Upper lobe of left lung (tissue), 6 donors: Measurements from ENCODE around the gene MILR1. TPM values are rescaled to one million over a fixed set of nuclear protein-coding genes. Genes with fewer than 3 reads are reported as not detected.

Source experiments
- ATAC-seq, 2 donors: fragments of 200-7000 bp; cut with Tn5 transposase; one replicate each; pipeline ENCODE4 v1.9.1; 2022; ENCODE audit warnings: mild to moderate bottlenecking in 2 of 2, moderate library complexity in 2 of 2; ENCODE audit not compliant: low FRiP score in 2 of 2
- DNase-seq, 2 donors: peaks; one replicate each; pipeline ENCODE4 v3.0.0-alpha.2; 2019 to 2020
- H3K27ac ChIP-seq, 4 donors: fragments of 200-600 bp; sonication (generic); one replicate each; pipeline ENCODE4 v1.5.1; 2016 to 2019
- H3K27me3 ChIP-seq, 4 donors: fragments of 200-600 bp; sonication (generic); one replicate each; pipeline ENCODE4 v1.5.1; 2017 to 2019
- H3K36me3 ChIP-seq, 4 donors: fragments of 200-600 bp; sonication (generic); one replicate each; pipeline ENCODE4 v1.5.1; 2016 to 2019
- H3K4me1 ChIP-seq, 4 donors: fragments of 200-600 bp; sonication (generic); one replicate each; pipeline ENCODE4 v1.5.1; 2018 to 2019
- H3K4me3 ChIP-seq, 4 donors: fragments of 200-600 bp; sonication (generic); one replicate each; pipeline ENCODE4 v1.5.1; 2017 to 2019; ENCODE audit warnings: mild to moderate bottlenecking in 2 of 4, moderate library complexity in 1 of 4
- H3K9me3 ChIP-seq, 4 donors: fragments of 200-600 bp; sonication (generic); one replicate each; pipeline ENCODE4 v1.5.1; 2018 to 2019
- CTCF ChIP-seq, 6 experiments: fragments of 450-650 bp in 4 of 6; fragments of 200-600 bp in 2 of 6; sonication (generic) in 2 of 6; IDR thresholded peaks; one replicate each; pipeline ENCODE4 v1.5.1; 2016 to 2019; ENCODE audit warnings: antibody characterized with exemption in 6 of 6
- EP300 ChIP-seq, 4 donors: sonication (generic); formaldehyde crosslinking; IDR thresholded peaks; one replicate each; pipeline ENCODE4 v1.5.1; 2017; ENCODE audit warnings: antibody characterized with exemption in 4 of 4, control low read depth in 2 of 4
- POLR2A ChIP-seq, 4 donors: fragments of 450-650 bp; IDR thresholded peaks; one replicate each; pipeline ENCODE4 v1.5.1; 2016 to 2017; ENCODE audit warnings: antibody characterized with exemption in 4 of 4, mild to moderate bottlenecking in 2 of 4
- POLR2AphosphoS5 ChIP-seq, 2 donors: sonication (generic); formaldehyde crosslinking; IDR thresholded peaks; one replicate each; pipeline ENCODE4 v1.5.1; 2017; ENCODE audit warnings: antibody characterized with exemption in 2 of 2
- WGBS, 2 donors: methylation state at CpG; one replicate each; pipeline ENCODE4 v1.1.5; 2017 to 2018; 5-methylcytosine and 5-hydroxymethylcytosine counted together
- total RNA-seq, 6 donors: library from RNA; depleted of rRNA in 4 of 6; stranded (reverse); fragments of >200 nt in 4 of 6; gene quantifications; one replicate each; pipeline versions ENCODE4 v1.1.0 to v1.2.1, GENCODE V29; 2016 to 2021
- donor health status: DM: no; HTN: no; CAD: no; lungs with moderate emphysema.
- donor health status: DM: no; HTN: yes; CAD: no; lungs with severe emphysema.

Gene MILR1
- total RNA-seq, 6 donors from 2014 or later, result 6.3 to 22.9 (median 10.2) TPM

GRCh38 chr17:64498308-64499203 is 49.6 kb downstream of the MILR1 start:
- peaks cover 45 to 63% (median 56%) of the 10 kb centered on the region in 4 donors for H3K36me3 ChIP-seq
- WGBS, 2 donors, result 76 to 78% methylated on average over 7 of the region's 7 CpGs
- H3K9me3 ChIP-seq, result no peaks in the 10 kb centered on the region
- H3K27ac ChIP-seq, result peak overlapping the region in 1 of 4 donors; percentile 80
- DNase-seq, result no peak
- no peaks in the 10 kb centered on the region for H3K27me3 ChIP-seq
- peaks cover 52 to 81% (median 67%) of the 10 kb centered on the region in 4 donors for H3K4me1 ChIP-seq
- peak overlapping the region in 1 of 4 donors; percentile 61 for H3K4me3 ChIP-seq
- TF ChIP-seq POLR2AphosphoS5 (IDR thresholded peaks at IDR 0.05) (no peak), EP300 (IDR thresholded peaks at IDR 0.05) (no peak), CTCF (IDR thresholded peaks at IDR 0.05) (no peak), POLR2A (IDR thresholded peaks at IDR 0.05) (no peak)
- no peak for ATAC-seq

- ATAC-seq, result no peak
- Histone ChIP-seq H3K27ac (no peak overlapping the region), H3K4me1 (peaks cover 57 to 83% (median 70%) of the 10 kb centered on the region in 4 donors), H3K36me3 (peaks cover 55 to 77% (median 67%) of the 10 kb centered on the region in 4 donors), H3K27me3 (no peaks in the 10 kb centered on the region), H3K9me3 (no peaks in the 10 kb centered on the region), H3K4me3 (no peak overlapping the region)
- TF ChIP-seq CTCF (IDR thresholded peaks at IDR 0.05) (no peak), EP300 (IDR thresholded peaks at IDR 0.05) (no peak), POLR2AphosphoS5 (IDR thresholded peaks at IDR 0.05) (no peak), POLR2A (IDR thresholded peaks at IDR 0.05) (no peak)
- no peak for DNase-seq
- 88 to 90% methylated on average over 6 of the region's 6 CpGs for WGBS, 2 donors
Measured at GRCh38 chr17:64499805-64500486, 51.0 kb downstream of the MILR1 start.

- Histone ChIP-seq H3K27ac (no peak overlapping the region), H3K27me3 (no peaks in the 10 kb centered on the region), H3K36me3 (peaks cover 55 to 78% (median 67%) of the 10 kb centered on the region in 4 donors), H3K4me1 (peaks cover 52 to 77% (median 65%) of the 10 kb centered on the region in 4 donors), H3K4me3 (no peak overlapping the region), H3K9me3 (no peaks in the 10 kb centered on the region)
- TF ChIP-seq CTCF (IDR thresholded peaks at IDR 0.05) (no peak), POLR2A (IDR thresholded peaks at IDR 0.05) (no peak), POLR2AphosphoS5 (IDR thresholded peaks at IDR 0.05) (no peak), EP300 (IDR thresholded peaks at IDR 0.05) (no peak)
- ATAC-seq (no peak), DNase-seq (no peak)
- WGBS, 2 donors, result 92 to 95% methylated on average over 8 of the region's 8 CpGs
Measured at GRCh38 chr17:64500487-64500859, 51.6 kb downstream of the MILR1 start.

GRCh38 chr17:64500862-64501765 is 52.2 kb downstream of the MILR1 start:
- no peak for DNase-seq
- Histone ChIP-seq H3K4me1 (peaks cover 46 to 71% (median 58%) of the 10 kb centered on the region in 4 donors), H3K36me3 (peaks cover 55 to 78% (median 67%) of the 10 kb centered on the region in 4 donors), H3K27ac (no peak overlapping the region), H3K9me3 (no peaks in the 10 kb centered on the region), H3K4me3 (no peak overlapping the region), H3K27me3 (no peaks in the 10 kb centered on the region)
- peak in 1 of 4 donors; percentile 3 for TF ChIP-seq POLR2A (IDR thresholded peaks at IDR 0.05)
- TF ChIP-seq EP300 (IDR thresholded peaks at IDR 0.05), result no peak
- WGBS, 2 donors, result 85 to 86% methylated on average over 11 of the region's 11 CpGs
- ATAC-seq, result no peak
